ENCODE measurements around the gene HNMT.
"Not testable (repeated sequence)": the region's sequence is repeated elsewhere in the genome, so short reads cannot be mapped to it uniquely, and the experiment has no call there.

HNMT gene

GRCh38 chr2:137964066-137964858, at the start of gene HNMT:
Gene HNMT, plus strand, starts transcription at chr2:137964473. Its CDS starts 19 bp downstream, at chr2:137964492.
- DNase-seq, result no peak

DNA sequence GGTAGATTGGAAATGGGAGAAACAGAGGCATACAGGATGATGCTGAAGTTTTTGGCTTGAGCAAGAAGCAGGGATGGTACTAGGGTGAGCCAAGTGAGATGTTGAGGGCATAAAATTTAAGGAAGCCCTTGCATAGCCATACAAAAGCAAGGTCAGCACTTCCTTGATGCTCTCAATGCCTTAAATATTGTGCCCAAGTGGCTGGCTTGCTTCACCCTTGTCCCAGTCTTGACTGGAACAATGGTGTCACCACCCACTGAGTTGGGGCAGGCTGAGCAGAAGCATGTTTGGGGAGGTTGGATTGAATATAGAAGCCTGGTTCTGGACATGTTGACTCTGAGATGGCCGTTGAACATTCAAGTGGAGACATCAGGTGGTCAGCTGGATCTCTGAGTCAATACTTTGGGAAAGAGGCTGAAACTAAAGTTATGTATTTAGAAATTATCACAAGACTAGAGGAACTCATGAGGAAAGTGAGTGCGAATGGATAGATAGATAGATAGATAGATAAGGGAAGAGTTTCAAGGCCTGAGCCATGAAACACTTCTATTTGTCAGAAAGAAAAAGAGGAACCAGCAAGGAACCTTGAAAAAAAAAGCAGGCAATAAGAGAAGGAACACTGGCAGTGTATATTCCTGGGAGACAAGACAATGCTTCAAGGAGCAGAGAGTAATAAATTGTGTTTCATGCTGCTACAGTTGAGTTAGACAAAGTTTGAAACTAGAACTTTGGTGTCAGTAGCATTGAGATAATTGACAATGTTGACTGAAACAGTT, 43.0 kb upstream of the HNMT start:
- no peak for DNase-seq

- not testable (repeated sequence) for DNase-seq
Observed at GRCh38 chr2:137922171-137922570, 42.1 kb upstream of the HNMT start.

DNA sequence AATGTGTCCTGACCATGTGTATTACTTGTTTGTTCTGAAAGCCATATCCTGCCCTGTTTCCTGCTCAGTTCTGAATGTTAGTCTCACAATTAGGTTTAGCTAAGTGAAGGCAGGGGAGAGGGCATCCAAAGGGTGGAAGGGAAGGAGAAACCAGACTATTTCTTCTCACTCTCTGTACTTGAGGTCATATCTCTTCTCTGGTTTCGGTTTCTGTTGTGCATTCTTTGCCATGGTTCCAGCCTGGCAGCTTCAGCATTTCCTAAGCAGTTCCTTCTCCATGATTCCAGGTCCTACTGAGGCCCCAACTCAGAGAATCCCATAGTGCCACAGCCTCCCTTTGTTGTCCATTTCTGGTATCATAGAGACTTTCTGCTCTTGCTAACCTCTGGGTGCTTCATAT, 40.3 kb upstream of the HNMT start:
- DNase-seq, result no peak

DNA sequence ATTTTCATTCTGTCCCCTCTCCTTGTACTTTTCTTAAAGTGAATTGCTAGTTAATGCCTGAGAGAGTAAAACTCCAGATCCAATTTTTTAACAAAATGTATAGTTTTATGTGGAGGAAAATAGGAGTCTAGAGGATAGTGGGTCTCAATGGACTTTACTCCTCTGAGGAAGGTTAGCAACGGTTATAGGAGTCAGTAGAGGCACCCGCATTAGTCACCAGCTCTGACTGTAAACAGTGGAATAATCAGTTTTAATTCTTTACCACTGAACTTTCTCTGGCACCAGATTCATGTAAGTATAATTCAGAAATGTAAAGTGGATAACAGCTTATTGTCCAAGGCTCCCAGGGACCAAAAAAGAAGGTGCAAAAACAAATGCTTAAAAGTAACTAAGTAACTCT, 38.7 kb upstream of the HNMT start:
- no peak for DNase-seq

DNA sequence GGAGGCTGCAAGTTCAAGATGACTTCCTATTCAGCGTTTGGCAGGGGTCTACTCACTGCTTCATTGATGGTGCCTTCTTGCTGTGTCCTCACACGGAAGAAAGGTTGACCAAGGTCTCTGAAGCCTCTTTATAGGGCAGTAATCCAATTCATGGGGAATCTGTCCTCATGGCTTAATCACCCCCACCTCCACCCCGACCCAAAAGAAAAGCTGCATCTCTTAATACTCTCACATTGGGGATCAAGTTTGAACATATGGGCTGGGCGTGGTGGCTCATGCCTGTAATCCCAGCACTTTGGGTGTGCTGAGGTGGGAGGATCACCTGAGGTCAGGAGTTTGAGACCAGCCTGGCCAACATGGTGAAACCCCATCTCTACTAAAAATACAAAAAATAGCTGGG, 36.4 kb upstream of the HNMT start:
- DNase-seq, result no peak

DNA sequence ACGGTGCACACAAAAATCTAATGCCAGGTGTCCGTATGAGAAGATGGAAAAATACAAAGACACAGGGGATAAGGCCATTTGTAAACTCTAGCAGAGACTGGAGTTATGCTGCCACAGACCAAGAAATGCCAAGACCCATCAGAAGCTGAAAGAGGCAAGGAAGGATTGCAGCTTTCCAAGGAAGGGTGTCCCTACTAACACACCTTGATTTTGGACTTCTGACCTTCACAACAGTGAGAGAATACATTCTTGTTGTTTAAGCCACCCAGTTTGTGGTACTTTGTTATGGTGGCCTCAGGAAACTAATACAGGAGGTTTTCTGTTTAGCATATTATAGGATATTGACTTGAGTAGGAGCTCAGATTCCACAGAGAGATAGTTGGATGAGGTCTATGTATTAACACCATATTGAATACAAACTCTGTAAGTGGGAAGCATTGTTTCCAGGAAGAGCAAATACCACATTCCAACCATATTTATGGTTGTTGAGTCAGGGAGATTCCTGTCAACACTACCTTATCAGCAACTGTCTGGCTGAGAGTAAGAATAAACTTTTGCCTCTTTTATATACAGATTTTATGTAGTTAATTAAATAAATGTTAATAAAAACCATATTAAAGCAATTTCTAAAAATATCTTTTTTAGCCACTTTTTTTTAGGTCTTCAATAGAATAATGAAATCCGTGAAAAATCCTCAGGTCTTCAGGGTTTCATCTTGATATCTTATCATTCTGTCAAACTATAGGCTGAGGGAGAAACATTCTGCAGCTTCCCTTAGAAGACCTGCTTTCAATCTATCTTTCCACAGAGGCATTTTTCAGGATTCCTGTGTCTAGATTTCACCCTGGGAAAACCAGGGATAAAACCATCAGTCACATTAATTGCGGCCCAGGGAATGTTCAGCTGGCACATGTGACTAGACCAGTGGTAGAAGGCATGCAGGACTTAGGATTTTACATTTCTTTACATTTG, 35.4 kb upstream of the HNMT start:
- DNase-seq, result no peak

DNA sequence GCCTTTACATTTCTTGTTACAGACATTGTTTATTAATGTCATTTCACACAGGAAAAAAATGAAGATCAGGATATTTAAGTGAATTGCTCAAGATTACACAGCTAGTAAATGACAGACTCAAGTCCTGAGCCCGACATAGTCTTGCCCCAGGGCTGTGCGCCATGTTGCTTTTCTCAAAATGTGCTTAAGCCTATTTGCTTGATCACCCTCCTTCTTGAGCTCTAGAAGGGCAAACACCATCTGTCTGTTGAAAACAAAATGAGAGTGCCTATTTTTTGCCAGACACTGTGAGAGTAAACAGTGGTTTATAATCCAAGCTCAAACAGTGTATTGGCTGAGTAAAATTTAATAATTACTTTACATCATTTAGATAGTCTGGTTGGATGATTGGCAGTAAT, 34.8 kb upstream of the HNMT start:
- no peak for DNase-seq

DNA sequence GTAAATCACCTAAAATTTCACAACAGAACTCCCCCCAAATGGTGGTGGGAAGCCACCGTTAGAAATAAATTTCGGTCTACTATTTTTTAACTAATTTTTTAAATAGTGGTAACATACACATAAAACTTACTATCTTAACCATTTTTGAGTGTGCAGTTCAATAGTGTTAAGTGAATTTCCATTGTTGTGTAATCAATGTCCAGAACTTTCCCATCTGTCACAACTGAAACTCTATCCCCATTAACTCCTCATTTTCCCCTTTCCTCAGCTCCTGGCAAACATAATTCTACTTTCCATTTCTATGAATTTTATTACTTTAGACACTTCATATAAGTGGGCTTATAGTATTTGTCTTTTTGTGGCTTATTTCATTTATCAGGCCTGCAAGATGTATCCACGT, 34.1 kb upstream of the HNMT start:
- no peak for DNase-seq

DNA sequence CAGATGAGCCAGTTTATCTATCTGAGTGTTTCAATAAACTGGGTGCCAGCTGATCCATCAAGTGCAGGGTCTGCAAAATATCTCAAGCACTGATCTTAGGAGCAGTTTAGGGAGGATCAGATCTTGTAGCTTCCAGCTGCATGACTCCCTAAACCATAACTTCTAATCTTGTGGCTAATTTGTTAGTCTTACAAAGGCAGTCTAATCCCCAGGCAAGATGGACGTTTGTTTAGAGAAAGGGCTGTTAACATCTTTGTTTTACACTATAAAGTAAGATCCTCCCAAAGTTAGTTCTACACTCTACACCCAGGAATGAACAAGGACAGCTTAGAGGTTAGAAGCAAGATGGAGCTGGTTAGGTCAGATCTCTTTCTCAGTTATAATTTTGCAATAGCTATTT, 28.7 kb upstream of the HNMT start:
- no peak for DNase-seq

DNA sequence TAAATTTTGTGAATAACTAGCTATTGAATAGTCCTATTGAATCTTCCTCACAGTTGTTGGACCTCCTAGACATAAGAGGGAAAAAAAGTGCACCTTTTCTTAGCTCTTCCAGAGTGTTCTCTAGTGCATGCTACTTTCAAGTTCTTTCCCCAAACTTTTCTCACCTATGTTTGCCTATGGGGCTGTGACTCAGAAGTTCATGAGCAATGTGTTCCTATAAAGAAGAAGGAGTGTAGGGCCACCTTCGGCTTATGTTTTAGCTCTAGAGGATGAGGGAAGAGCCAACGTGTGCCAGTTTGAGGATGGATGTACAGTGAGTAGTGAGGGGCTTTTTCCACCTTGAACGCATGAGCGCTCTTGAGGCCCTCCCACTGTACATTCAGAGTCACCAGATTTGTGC, 27.0 kb upstream of the HNMT start:
- DNase-seq, result no peak

GRCh38 chr2:137937778-137938177, 26.5 kb upstream of the HNMT start:
- no peak for DNase-seq

- DNase-seq, result no peak
Observed at GRCh38 chr2:137938204-137938603, 26.1 kb upstream of the HNMT start.

DNA sequence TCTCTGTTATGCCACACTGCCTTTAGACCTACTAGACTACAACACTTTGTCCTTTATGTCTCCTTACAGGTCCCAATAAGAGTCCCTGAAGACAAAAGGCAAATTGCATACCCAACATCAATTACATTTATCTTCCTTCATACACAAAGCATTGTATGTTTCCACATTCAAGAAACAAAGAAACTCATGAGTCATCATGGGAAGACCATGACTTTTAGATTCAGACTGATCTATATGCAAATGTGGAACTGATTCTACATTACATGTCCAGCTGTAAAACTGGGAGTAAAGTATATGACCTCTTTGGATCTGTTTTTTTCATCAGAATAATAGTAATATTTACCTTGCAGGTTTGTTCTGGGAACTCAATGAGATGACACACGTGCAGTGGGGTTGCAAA, 25.2 kb upstream of the HNMT start:
- no peak for DNase-seq

GRCh38 chr2:137940154-137940553, 24.1 kb upstream of the HNMT start:
- DNase-seq, result no peak

DNA sequence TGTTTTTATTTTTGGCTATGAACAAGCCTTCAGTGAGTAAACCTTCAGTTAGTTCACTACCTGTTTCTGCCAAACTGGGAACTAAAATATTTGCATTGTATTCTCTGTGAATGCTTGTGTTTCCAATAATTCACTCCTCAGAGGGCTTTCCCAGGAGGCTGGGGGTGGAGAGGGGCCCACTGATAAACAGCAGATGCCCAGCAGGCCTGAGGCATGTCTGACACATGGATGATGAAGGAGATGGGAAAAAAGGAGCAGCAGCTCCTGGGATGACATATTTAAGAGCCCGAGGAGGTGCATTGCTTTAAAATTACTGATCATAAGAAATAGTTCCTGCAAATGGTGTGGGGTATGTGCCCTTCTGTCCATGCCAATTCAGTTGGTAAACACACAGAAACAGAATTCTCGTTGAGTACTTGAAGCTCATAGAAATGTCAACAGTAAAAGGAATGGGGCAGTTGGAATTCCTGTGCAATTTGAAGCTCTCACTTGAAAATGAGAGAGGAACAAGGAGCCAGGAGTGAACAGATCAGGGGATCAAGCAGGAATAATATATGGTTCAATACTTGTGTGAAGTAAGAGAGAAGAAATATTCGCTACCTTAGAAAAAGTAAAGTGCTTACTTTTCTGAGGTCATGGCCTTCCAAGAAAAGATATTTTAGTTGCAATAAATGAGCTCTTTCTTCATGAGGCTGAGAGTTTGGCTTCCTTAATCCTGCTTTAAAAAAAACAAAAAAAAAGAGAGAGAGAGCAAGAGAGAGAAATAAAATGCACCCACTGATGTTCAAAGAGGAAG, 22.0 kb upstream of the HNMT start:
- no peak for DNase-seq

DNA sequence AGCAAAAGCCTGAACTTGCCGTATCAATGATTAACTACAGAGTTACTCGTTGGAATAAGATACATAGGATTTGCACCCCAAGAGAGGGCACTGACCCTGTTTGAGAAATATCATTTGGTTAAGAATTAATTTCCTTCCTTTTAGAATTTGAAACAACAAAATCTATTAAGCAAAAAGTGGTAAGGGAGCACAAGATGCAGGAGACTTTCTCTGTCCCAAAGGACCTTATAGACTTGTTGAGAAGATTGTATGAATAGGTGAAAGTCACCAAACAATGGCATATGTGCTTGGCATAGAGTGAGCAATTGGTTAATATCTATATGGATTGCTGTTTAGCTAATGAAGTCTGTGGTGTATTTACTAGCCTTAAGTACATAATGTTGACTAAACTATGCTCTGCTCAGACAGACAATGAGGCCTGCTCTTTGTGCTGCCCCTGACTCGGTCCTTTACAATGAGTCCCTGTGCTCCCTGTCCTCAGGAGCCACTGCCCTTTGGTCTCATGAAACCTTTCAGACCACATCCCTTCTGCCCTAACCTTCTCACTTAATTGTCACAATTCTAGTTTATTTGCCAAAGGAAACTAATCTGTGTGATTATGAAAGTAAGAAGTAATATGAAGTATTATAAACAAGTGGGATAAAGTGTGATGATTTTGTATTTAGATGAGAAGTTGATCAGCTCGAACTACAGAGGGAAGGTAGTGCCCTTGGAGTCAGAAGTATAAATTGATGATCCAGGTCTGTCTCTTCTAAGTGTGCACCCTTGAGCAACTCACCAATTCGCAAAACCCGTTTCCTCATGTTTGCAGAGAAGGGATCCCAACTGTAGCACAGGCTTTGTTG, 21.2 kb upstream of the HNMT start:
- DNase-seq, result no peak

DNA sequence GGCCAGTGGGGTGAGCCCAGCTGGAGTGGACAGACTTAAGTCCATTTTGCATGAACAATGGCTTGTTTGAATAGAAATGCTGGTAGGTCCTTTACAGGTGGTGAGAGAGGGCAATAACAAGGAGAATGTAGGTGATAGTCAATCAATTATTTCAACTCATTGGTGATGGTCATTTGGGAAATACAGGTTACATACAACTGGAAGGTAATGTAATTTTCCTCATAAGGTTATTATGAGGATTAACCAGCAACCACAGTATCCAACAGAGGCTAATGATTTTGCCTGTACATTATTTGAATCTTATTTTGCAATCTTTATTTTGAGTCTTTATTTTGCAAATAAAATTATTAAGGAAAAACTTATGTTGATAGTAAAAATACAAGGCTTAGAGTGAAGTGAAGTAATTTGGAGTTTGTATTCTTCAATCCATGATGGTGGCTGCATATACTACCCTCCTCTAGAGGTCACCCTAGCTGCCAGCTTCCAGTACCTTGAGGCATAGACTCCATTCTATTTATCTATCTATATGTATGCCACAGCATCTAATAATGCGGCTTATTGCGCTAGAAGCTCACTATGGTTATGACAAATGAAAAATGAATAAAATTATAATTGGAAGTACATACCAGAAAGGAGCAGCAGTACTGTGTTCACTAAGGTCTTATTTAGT, 20.5 kb upstream of the HNMT start:
- no peak for DNase-seq

DNA sequence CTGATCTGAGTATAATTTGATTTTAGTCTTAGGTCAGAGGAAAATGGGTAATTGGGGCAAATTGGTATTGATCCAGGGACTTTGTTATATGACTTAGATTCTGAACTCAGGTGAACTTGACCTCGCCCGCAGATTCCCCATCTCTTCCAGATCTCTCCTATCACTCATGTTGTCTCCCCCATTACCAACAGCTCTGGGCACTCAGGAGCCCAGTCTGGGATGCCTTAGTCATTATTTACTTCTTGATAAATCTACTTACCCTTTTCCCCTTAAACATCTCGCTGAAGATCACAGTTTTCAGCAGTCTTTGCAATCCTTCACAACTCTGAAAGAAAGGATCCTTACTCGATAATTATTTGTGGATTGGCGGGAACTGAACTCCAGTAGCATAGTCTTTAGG, 19.6 kb upstream of the HNMT start:
- DNase-seq, result no peak

GRCh38 chr2:137945229-137945628, 19.0 kb upstream of the HNMT start:
- no peak for DNase-seq

DNA sequence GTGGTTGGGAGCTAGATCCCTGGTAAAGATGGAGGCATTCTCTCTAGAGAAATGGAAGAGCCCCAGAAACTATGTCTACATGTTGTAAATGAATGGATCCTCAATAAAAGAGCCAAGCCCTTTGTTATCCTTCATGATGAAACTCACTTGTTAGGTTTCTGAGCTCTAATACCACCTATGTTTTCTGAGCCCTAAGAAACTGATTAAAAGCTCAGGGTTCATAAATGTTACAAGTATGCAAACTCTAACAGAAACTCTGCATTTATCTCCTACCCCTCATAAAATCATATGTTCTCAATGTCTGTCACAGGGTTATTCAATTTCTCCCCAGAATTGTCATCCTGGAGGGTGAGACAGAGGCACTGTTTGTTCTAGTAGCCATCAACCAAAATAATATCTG, 18.0 kb upstream of the HNMT start:
- DNase-seq, result no peak

Data from CD4-positive, alpha-beta T cell treated with Interleukin-4 for 1 hour (primary cell).